ENCODE data around the gene RNF175. TPM values are rescaled to one million over a fixed set of nuclear protein-coding genes. Genes with fewer than 3 reads are reported as not detected.

Gene RNF175
- 1.5 and 2.7 TPM in 2 replicates for total RNA-seq

DNA sequence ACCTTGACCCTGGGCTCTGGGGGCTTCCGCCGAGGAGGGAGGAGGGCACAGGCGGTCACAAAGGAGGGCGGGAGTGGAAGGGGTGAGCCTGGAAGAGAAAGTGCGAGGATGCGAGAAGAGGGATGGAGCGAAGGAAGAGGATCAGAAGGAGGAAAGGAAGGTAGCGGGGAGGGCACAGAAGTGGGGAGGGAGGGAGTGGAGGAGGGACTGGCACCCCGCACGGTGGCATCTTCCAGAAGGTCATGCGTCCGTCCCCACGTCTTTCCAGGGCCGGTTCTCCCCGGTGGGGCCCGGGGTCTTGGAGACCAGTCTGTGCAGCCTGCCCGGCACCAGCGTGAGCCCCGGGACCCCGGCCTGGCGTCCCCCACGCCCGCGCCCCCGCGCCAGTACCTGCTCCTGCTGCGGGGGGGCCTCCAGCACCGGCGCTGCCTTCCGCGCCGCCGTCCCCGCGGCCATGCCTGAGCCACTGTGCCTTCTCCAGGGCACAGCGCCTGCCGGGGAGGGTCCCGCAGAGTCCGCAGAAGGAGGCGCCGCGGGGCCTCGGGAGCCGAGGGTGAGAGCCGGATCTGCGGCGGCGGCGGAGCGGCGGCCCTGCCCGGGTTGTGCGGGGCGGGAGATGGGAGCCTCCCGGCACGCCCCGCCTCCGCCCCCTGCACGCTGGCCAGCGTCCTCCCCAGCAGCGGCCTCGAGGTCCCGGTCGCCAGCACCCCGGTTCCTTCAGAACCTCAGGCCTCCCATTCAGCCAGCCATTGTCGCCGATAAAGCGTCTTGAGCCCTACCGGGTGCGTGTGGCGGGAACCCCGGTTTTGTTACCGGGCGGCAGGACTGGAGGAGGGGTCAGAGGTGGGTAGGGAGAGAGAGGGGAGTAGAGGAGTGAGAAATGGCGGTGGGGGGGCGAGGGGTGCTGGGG, at the start of gene RNF175:
RNF175 (minus strand) TSS at position 618 of the 910 bp plus-strand sequence; CDS start at position 456, 162 bp downstream.

GRCh38 chr4:153788413-153789276, 28.8 kb upstream of the RNF175 start, which contains the start of gene SFRP2:
TSS of gene SFRP2 (minus strand) at chr4:153789083. CDS start at chr4:153788835, 248 bp downstream.

DNA sequence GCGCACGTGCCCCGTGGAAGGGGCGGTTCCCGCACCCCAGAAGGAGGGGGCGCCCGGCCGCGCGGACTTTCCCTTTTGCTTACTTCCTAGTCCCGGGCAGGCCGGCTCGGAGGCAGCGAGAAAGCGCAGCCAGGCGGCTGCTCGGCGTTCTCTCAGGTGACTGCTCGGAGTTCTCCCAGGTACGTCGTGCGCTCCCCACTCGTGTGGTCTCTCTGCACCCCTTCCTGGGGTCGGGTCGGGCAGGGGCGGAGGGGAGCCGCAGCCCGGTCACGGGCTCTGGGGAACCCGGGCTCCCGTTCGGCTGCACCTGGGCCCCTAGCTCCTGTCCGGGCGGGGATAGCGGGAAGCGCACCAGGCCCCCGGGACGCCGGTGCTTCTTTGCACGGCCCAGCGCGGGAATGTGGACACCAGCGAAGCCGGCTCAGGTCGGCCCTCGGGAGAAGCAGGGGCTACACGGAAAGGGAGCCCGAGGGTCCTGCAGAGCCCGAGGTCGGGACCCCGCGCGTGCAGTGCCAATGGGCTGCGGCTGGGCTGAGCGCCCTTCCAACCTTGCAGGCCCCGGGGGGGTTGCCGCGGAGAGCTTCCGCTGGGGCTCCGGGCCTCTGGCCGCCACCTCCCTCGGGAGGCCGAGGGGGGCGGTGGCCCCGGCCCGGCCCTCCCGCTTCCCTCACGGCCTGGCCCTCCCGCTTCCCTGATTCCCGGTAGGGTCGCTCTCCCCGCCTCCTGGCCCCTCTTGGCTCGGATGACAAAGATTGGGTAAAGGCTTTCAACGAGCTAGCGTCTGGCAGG, 75.4 kb downstream of the RNF175 start, which contains the start of gene TLR2:
TLR2 (plus strand) TSS at position 99 of the 789 bp plus-strand sequence. CDS start 18,628 bp downstream, outside the sequence.

Other genes starting within 250 kb of the RNF175 start
- 7.8 and 9.3 TPM in 2 replicates for gene TLR2, start 75.7 kb downstream of the RNF175 start, total RNA-seq
- gene SFRP2, start 29.1 kb upstream of the RNF175 start, total RNA-seq: 0.16 TPM in 1 of 2 replicates, not detected in the other

All from mesangial cell (primary cell).